CD14-positive monocyte (primary cell): ENCODE results near the gene PRICKLE1. TPM values are rescaled to one million over a fixed set of nuclear protein-coding genes. Genes with fewer than 3 reads are reported as not detected.

Source experiments
- DNase-seq, 3 donors: peaks; one replicate each; pipeline ENCODE4 v3.0.0-alpha.2; 2011 to 2022
- H2AFZ ChIP-seq: 2 replicates; pipeline ENCODE4 v1.6.0; 2012; ENCODE audit warnings: mild to moderate bottlenecking, low read depth, low read length, inconsistent platforms; ENCODE audit not compliant: insufficient read depth, poor library complexity, severe bottlenecking
- H3K27ac ChIP-seq, 2 donors: 1 replicate in 1 of 2; 2 replicates in 1 of 2; pipeline ENCODE4 v1.5.1; 2012 to 2013; ENCODE audit warnings: low read length in 2 of 2, control low read depth in 1 of 2, inconsistent platforms in 1 of 2, low read depth in 1 of 2, mild to moderate bottlenecking in 1 of 2
- H3K27me3 ChIP-seq, 2 donors: one replicate each; pipeline versions ENCODE4 v1.6.0 to v1.6.1; 2011 to 2013; ENCODE audit warnings: low read length in 2 of 2; ENCODE audit not compliant: control insufficient read depth in 2 of 2, insufficient read depth in 2 of 2
- H3K36me3 ChIP-seq, 2 donors: replicated peaks in 1 of 2; 1 replicate in 1 of 2; 2 replicates in 1 of 2; pipeline versions ENCODE4 v1.5.1 to v1.6.1; 2012 to 2013; ENCODE audit warnings: low read length in 2 of 2, control low read depth in 1 of 2, inconsistent platforms in 1 of 2, mild to moderate bottlenecking in 1 of 2; ENCODE audit not compliant: insufficient read depth in 2 of 2, control insufficient read depth in 1 of 2
- H3K4me1 ChIP-seq, 2 donors: 1 replicate in 1 of 2; 2 replicates in 1 of 2; pipeline versions ENCODE4 v1.5.1 to v1.6.1; 2012 to 2013; ENCODE audit warnings: low read length in 2 of 2, control low read depth in 1 of 2, inconsistent platforms in 1 of 2, mild to moderate bottlenecking in 1 of 2, moderate library complexity in 1 of 2; ENCODE audit not compliant: insufficient read depth in 2 of 2, control insufficient read depth in 1 of 2
- H3K4me2 ChIP-seq: replicated peaks from 2 replicates; pipeline ENCODE3; 2012; ENCODE audit warnings: low read length, moderate library complexity, mild to moderate bottlenecking; ENCODE audit not compliant: poor library complexity, severe bottlenecking; ENCODE audit errors: extremely low read depth
- H3K4me3 ChIP-seq, 3 experiments: fragments of 200-600 bp in 1 of 3; sonication (generic) in 1 of 3; replicated peaks in 1 of 3; 1 replicate in 2 of 3; 2 replicates in 1 of 3; pipeline ENCODE4 v1.5.1; 2011 to 2013; ENCODE audit warnings: low read length in 3 of 3, mild to moderate bottlenecking in 3 of 3, control low read depth in 2 of 3, low read depth in 2 of 3, inconsistent platforms in 1 of 3, moderate library complexity in 1 of 3
- H3K79me2 ChIP-seq: 2 replicates; pipeline ENCODE4 v1.6.0; 2012; ENCODE audit warnings: mild to moderate bottlenecking, control low read depth, inconsistent platforms, low read length, moderate library complexity; ENCODE audit not compliant: insufficient read depth
- H3K9ac ChIP-seq: 2 replicates; pipeline ENCODE4 v1.6.0; 2017; ENCODE audit warnings: low read length, mild to moderate bottlenecking; ENCODE audit not compliant: insufficient read depth, poor library complexity, severe bottlenecking
- H3K9me3 ChIP-seq, 2 donors: replicated peaks in 1 of 2; 1 replicate in 1 of 2; 2 replicates in 1 of 2; pipeline versions ENCODE4 v1.5.1 to v1.6.1; 2012 to 2013; ENCODE audit warnings: low read length in 2 of 2, control low read depth in 1 of 2; ENCODE audit not compliant: control insufficient read depth in 1 of 2, insufficient read depth in 1 of 2
- H4K20me1 ChIP-seq: 2 replicates; pipeline ENCODE4 v1.6.0; 2012; ENCODE audit warnings: mild to moderate bottlenecking, low read length, control low read depth, moderate library complexity; ENCODE audit not compliant: insufficient read depth
- H3K27ac Mint-ChIP-seq, 7 donors: one replicate each; pipeline ENCODE4 v1.8.0; 2020; ENCODE audit warnings: mild to moderate bottlenecking in 7 of 7, mixed read lengths in 7 of 7, moderate library complexity in 6 of 7, inconsistent platforms in 2 of 7
- H3K27me3 Mint-ChIP-seq, 3 donors: one replicate each; pipeline ENCODE4 v1.8.0; 2021 to 2022; ENCODE audit warnings: low read depth in 3 of 3, mild to moderate bottlenecking in 3 of 3, mixed read lengths in 3 of 3, moderate library complexity in 3 of 3, inconsistent platforms in 1 of 3
- H3K36me3 Mint-ChIP-seq, 2 donors: one replicate each; pipeline ENCODE4 v1.8.0; 2020; ENCODE audit warnings: mixed read lengths in 2 of 2, inconsistent platforms in 1 of 2, mild to moderate bottlenecking in 1 of 2
- H3K4me1 Mint-ChIP-seq: one replicate; pipeline ENCODE4 v1.8.0; 2020; ENCODE audit warnings: mild to moderate bottlenecking, mixed read lengths
- H3K4me3 Mint-ChIP-seq, 2 donors: one replicate each; pipeline ENCODE4 v1.8.0; 2020; ENCODE audit warnings: mild to moderate bottlenecking in 2 of 2, mixed read lengths in 2 of 2, moderate library complexity in 1 of 2
- H3K9me3 Mint-ChIP-seq, 7 donors: one replicate each; pipeline ENCODE4 v1.8.0; 2020 to 2022; ENCODE audit warnings: mixed read lengths in 7 of 7, mild to moderate bottlenecking in 6 of 7, moderate library complexity in 6 of 7, inconsistent platforms in 2 of 7
- WGBS: methylation state at CpG from one replicate; pipeline ENCODE4 v1.1.5; 2013; ENCODE audit warnings: missing lambda C conversion rate; ENCODE audit not compliant: insufficient coverage; 5-methylcytosine and 5-hydroxymethylcytosine counted together
- intact Hi-C, 2 donors: fragments of 100-400 bp; cut with micrococcal nuclease; formaldehyde crosslinking; loops; one replicate each; pipeline versions ENCODE4 v1.15.0 to v1.15.1; 2023
- polyA plus RNA-seq, 3 donors: library from polyadenylated mRNA; depleted of rRNA in 1 of 3; unstranded in 2 of 3; stranded (reverse) in 1 of 3; fragments of 300-500 nt in 2 of 3; fragments of >200 nt in 1 of 3; fragmentation: Illumina TruSeq in 2 of 3; gene quantifications; 1 replicate in 2 of 3; 2 replicates in 1 of 3; pipeline ENCODE4 v1.2.3, GENCODE V29; 2012 to 2021
- TF ChIP-seq, protein P1 (sequence below): fragments of 200-600 bp; IDR thresholded peaks from one replicate; pipeline ENCODE4 v1.8.0; 2022; ENCODE audit warnings: antibody characterized with exemption, mild to moderate bottlenecking

Gene PRICKLE1
- polyA plus RNA-seq, 3 donors: 1.3 to 5.1 (median 2.6) TPM

GRCh38 chr12:42426746-42427145 is 162.8 kb downstream of the PRICKLE1 start:
- no peak overlapping the region for H3K4me3 Mint-ChIP-seq

DNA sequence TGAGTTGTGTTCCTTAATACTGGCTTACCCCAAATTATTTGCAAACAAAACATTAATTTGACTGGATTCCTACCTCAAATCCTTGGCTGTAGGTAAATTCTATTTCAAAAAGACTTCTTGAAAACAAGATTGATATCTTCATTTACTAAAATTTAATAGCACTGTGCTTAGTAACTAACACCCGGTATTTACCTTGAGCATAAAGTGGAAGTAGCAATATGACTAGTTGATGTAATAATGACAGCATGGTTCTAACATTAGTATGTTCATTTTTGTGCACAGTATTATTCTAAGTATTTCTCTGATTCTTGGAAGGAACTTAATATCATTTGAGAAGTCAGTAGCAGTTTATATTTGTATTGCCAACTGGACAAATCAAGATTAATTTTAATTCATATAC is 166.8 kb downstream of the PRICKLE1 start:
- Histone ChIP-seq H3K9ac (no peak overlapping the region), H3K4me3 (no peak overlapping the region), H3K79me2 (no peaks in the 10 kb centered on the region), H3K4me1 (no peaks in the 10 kb centered on the region), H3K27me3 (no peaks in the 10 kb centered on the region), H3K27ac (no peak overlapping the region), H3K9me3 (no peaks in the 10 kb centered on the region), H3K36me3 (peaks cover 0 to 14% of the 10 kb centered on the region in 2 donors), H3K4me2 (no peak overlapping the region), H2AFZ (no peak overlapping the region), H4K20me1 (no peaks in the 10 kb centered on the region)
- Mint-ChIP-seq H3K9me3 (no peaks in the 10 kb centered on the region), H3K27ac (no peak overlapping the region), H3K27me3 (peaks cover 0 to 1% (median 0%) of the 10 kb centered on the region in 3 donors), H3K4me1 (peaks cover 14% of the 10 kb centered on the region), H3K4me3 (no peak overlapping the region), H3K36me3 (peaks cover 21 to 33% of the 10 kb centered on the region in 2 donors)
- no CpG with 5 or more reads among the region's 1 CpG for WGBS
- TF ChIP-seq, protein P1, sequence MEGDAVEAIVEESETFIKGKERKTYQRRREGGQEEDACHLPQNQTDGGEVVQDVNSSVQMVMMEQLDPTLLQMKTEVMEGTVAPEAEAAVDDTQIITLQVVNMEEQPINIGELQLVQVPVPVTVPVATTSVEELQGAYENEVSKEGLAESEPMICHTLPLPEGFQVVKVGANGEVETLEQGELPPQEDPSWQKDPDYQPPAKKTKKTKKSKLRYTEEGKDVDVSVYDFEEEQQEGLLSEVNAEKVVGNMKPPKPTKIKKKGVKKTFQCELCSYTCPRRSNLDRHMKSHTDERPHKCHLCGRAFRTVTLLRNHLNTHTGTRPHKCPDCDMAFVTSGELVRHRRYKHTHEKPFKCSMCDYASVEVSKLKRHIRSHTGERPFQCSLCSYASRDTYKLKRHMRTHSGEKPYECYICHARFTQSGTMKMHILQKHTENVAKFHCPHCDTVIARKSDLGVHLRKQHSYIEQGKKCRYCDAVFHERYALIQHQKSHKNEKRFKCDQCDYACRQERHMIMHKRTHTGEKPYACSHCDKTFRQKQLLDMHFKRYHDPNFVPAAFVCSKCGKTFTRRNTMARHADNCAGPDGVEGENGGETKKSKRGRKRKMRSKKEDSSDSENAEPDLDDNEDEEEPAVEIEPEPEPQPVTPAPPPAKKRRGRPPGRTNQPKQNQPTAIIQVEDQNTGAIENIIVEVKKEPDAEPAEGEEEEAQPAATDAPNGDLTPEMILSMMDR: no peak
- no peak for DNase-seq
- intact Hi-C loops: no loop called here

More at GRCh38 chr12:42426746-42427145, 162.8 kb downstream of the PRICKLE1 start:
- Histone ChIP-seq H4K20me1 (no peaks in the 10 kb centered on the region), H3K4me1 (no peaks in the 10 kb centered on the region), H3K79me2 (no peaks in the 10 kb centered on the region), H3K4me2 (no peak overlapping the region), H3K27me3 (no peaks in the 10 kb centered on the region), H3K27ac (peak overlapping the region in 1 of 2 donors; percentile 29), H3K36me3 (peaks cover 6 to 35% of the 10 kb centered on the region in 2 donors), H2AFZ (no peak overlapping the region), H3K9me3 (no peaks in the 10 kb centered on the region), H3K4me3 (no peak overlapping the region), H3K9ac (no peak overlapping the region)
- intact Hi-C loops: no loop called here
- DNase-seq: no peak
- peak overlapping the region in 2 of 7 donors; percentile 39 to 42 for H3K27ac Mint-ChIP-seq
- peaks cover 8% of the 10 kb centered on the region for H3K4me1 Mint-ChIP-seq
- H3K9me3 Mint-ChIP-seq: no peaks in the 10 kb centered on the region
- WGBS: no CpG with 5 or more reads among the region's 6 CpGs
- peaks cover 0 to 1% (median 0%) of the 10 kb centered on the region in 3 donors for H3K27me3 Mint-ChIP-seq
- TF ChIP-seq, protein P1: no peak
- peaks cover 31 to 38% of the 10 kb centered on the region in 2 donors for H3K36me3 Mint-ChIP-seq
